Osteocyte (in vitro differentiated cells): ENCODE results near the gene BHLHA9. TPM values are rescaled to one million over a fixed set of nuclear protein-coding genes. Genes with fewer than 3 reads are reported as not detected.

Source experiments
- DNase-seq: peaks from one replicate; pipeline ENCODE4 v3.0.0; 2021; ENCODE audit warnings: mixed read lengths; ENCODE audit not compliant: unreplicated experiment; ENCODE audit errors: extremely low spot score
- H3K27ac Mint-ChIP-seq: one replicate; pipeline ENCODE4 v1.8.0; 2021; ENCODE audit warnings: mild to moderate bottlenecking, mixed read lengths; ENCODE audit not compliant: unreplicated experiment
- H3K27me3 Mint-ChIP-seq: one replicate; pipeline ENCODE4 v1.8.0; 2021; ENCODE audit warnings: mixed read lengths; ENCODE audit not compliant: unreplicated experiment
- H3K36me3 Mint-ChIP-seq: one replicate; pipeline ENCODE4 v1.8.0; 2021; ENCODE audit warnings: mixed read lengths; ENCODE audit not compliant: unreplicated experiment
- H3K4me1 Mint-ChIP-seq: one replicate; pipeline ENCODE4 v1.8.0; 2021; ENCODE audit warnings: mixed read lengths; ENCODE audit not compliant: unreplicated experiment
- H3K4me3 Mint-ChIP-seq: one replicate; pipeline ENCODE4 v1.8.0; 2021; ENCODE audit warnings: mild to moderate bottlenecking, moderate library complexity, mixed read lengths; ENCODE audit not compliant: unreplicated experiment
- H3K9me3 Mint-ChIP-seq: one replicate; pipeline ENCODE4 v1.8.0; 2021; ENCODE audit warnings: mixed read lengths; ENCODE audit not compliant: unreplicated experiment
- total RNA-seq: library from RNA; stranded (reverse); gene quantifications from 2 replicates; pipeline ENCODE4 v1.2.1, GENCODE V29; 2021
- TF ChIP-seq, protein P1 (sequence below): fragments of 200-600 bp; sonication (generic); IDR thresholded peaks from 2 replicates; pipeline ENCODE4 v1.5.0; 2021; ENCODE audit warnings: antibody characterized with exemption, mild to moderate bottlenecking, moderate library complexity

BHLHA9 gene
- total RNA-seq, 1 donor from 2014 or later = not detected

DNA sequence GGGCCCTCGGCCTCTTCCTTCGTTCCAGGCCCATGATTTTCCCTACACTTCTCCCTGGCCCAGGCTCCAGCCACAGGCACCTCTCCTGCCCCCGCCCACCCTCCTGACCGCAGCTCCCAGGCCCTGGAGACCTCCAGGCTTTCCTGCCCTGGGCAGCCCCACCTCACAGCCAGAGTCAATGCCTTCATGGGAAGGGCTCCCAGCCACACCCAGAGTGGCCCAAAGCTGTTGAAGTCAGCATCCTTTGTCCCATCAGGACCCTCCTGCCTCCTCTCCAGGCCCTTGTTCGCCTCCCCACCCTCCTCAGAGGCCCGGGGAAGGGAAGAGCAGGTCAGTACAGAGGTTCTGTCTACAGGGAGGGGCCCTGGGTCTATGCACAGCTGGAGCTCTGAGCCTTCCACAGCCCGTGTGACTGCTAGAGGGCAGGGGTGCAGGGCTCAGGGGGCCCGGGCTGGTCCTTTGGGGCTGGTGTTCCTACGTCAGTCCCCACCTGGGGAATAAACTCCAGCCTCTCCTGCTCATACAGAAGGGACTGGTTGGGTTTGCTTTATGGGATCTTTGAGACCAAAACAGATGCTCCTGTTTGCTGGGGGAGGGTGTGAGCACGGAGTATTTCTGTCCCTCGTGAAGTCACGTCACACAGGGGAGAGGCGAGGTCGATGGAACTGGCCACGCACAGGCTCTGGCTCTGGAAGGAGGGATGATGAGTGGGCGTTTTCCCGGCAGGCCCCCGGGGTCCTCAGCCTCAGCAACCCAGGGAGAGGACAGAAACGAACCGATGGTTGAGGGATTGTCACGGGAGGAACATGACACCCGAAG, 29.5 kb downstream of the BHLHA9 start:
- H3K36me3 Mint-ChIP-seq = no peaks in the 10 kb centered on the region
- no peaks in the 10 kb centered on the region for H3K4me1 Mint-ChIP-seq
- H3K27ac Mint-ChIP-seq = no peak overlapping the region
- TF ChIP-seq, protein P1, sequence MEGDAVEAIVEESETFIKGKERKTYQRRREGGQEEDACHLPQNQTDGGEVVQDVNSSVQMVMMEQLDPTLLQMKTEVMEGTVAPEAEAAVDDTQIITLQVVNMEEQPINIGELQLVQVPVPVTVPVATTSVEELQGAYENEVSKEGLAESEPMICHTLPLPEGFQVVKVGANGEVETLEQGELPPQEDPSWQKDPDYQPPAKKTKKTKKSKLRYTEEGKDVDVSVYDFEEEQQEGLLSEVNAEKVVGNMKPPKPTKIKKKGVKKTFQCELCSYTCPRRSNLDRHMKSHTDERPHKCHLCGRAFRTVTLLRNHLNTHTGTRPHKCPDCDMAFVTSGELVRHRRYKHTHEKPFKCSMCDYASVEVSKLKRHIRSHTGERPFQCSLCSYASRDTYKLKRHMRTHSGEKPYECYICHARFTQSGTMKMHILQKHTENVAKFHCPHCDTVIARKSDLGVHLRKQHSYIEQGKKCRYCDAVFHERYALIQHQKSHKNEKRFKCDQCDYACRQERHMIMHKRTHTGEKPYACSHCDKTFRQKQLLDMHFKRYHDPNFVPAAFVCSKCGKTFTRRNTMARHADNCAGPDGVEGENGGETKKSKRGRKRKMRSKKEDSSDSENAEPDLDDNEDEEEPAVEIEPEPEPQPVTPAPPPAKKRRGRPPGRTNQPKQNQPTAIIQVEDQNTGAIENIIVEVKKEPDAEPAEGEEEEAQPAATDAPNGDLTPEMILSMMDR = no peak
- H3K4me3 Mint-ChIP-seq = no peak overlapping the region
- DNase-seq = no peak
- H3K27me3 Mint-ChIP-seq = peaks cover 16% of the 10 kb centered on the region
- H3K9me3 Mint-ChIP-seq = no peaks in the 10 kb centered on the region

DNA sequence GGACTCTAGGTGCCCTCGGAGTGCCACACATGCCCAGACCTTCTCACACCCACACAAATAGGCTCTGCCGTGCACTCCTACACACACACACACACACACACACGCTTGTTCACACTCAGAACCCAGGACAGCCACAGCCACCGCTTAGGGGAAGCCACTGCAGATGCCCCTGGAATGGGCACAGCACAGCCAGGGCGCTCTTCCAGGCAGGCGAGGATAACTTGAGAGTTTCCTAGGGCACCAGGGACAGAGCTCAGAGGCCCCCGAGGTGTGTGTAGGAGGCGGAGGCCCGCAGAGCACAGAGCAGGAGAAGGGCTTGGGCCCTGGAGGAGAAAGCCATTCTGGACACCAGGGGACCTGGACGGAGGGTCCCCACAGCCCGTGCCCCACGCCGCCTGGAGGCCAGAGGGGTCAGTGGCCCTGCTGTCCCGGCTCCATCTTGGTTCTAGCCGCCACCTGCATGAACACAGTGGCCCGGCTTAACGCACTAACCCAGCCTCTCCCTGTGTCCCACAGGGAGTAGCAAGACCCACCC, 30.2 kb downstream of the BHLHA9 start:
- H3K4me3 Mint-ChIP-seq = no peak overlapping the region
- no peak for DNase-seq
- no peak overlapping the region for H3K27ac Mint-ChIP-seq
- no peaks in the 10 kb centered on the region for H3K4me1 Mint-ChIP-seq
- peaks cover 16% of the 10 kb centered on the region for H3K27me3 Mint-ChIP-seq
- TF ChIP-seq, protein P1 = no peak
- H3K36me3 Mint-ChIP-seq = no peaks in the 10 kb centered on the region
- no peaks in the 10 kb centered on the region for H3K9me3 Mint-ChIP-seq

DNA sequence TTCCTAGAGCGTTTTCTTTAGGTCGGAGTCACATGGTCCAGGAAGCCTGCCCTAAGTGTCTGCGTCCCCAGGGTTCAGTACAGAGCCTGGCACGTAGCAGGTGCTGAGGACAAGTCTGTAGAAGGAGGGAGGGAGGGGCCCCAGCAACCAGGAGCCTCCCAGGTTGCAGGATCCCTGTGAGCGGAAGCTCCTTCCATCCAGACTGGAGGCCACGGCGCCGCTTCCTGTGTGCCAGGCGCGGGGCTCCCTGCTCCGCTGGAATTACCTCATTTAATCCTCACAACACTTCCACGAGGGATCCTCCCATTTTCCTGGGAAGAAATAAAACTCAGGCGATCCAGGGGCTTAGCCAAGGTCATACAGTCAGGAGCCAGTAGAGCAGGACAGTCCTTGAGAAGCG, 31.3 kb downstream of the BHLHA9 start:
- Mint-ChIP-seq H3K36me3 (no peaks in the 10 kb centered on the region), H3K4me1 (peaks cover 2% of the 10 kb centered on the region), H3K9me3 (no peaks in the 10 kb centered on the region), H3K27ac (no peak overlapping the region), H3K27me3 (peaks cover 14% of the 10 kb centered on the region), H3K4me3 (no peak overlapping the region)
- DNase-seq = no peak
- TF ChIP-seq, protein P1 = no peak

DNA sequence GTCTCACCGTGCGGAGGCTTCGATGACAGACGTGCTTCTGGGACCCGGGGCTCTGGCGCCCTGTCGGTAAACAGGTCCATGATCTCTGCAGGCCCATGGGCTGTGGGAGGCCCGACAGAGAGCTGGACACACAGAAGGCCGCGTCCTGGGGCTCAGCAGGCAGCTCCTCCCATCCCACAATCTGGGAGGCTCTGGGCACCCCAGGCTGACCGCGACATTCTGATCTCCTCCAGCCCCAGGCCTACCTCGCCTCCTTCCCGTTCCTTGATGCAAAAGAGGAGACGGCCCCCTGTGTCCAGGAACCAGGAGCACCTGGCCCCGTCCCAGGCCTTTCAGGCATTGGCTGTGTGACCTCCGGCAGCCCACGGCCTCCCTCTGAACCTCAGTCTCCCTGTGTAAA, 32.5 kb downstream of the BHLHA9 start:
- no peak overlapping the region for H3K4me3 Mint-ChIP-seq
- TF ChIP-seq, protein P1 = no peak
- peaks cover 11% of the 10 kb centered on the region for H3K27me3 Mint-ChIP-seq
- no peak overlapping the region for H3K27ac Mint-ChIP-seq
- no peaks in the 10 kb centered on the region for H3K36me3 Mint-ChIP-seq
- no peak for DNase-seq
- peaks cover 2% of the 10 kb centered on the region for H3K4me1 Mint-ChIP-seq
- H3K9me3 Mint-ChIP-seq = no peaks in the 10 kb centered on the region

- peaks cover 8% of the 10 kb centered on the region for H3K27me3 Mint-ChIP-seq
- no peaks in the 10 kb centered on the region for H3K36me3 Mint-ChIP-seq
- TF ChIP-seq, protein P1 = no peak
- H3K4me3 Mint-ChIP-seq = no peak overlapping the region
- no peak for DNase-seq
- no peaks in the 10 kb centered on the region for H3K9me3 Mint-ChIP-seq
- peaks cover 2% of the 10 kb centered on the region for H3K4me1 Mint-ChIP-seq
- no peak overlapping the region for H3K27ac Mint-ChIP-seq
Observed at GRCh38 chr17:1304522-1304921, 34.3 kb downstream of the BHLHA9 start.
